Measurements from ENCODE around the gene PLK5.

PLK5 gene

GRCh38 chr19:1505991-1506881 lies 17.6 kb upstream of the PLK5 start:
- in situ Hi-C loops (cut with HindIII; ENCODE audit: low sequenced_read_pairs) = no loop called here

GRCh38 chr19:1507192-1507660 lies 16.7 kb upstream of the PLK5 start:
- in situ Hi-C loops (cut with HindIII; ENCODE audit: low sequenced_read_pairs) = no loop called here

DNA sequence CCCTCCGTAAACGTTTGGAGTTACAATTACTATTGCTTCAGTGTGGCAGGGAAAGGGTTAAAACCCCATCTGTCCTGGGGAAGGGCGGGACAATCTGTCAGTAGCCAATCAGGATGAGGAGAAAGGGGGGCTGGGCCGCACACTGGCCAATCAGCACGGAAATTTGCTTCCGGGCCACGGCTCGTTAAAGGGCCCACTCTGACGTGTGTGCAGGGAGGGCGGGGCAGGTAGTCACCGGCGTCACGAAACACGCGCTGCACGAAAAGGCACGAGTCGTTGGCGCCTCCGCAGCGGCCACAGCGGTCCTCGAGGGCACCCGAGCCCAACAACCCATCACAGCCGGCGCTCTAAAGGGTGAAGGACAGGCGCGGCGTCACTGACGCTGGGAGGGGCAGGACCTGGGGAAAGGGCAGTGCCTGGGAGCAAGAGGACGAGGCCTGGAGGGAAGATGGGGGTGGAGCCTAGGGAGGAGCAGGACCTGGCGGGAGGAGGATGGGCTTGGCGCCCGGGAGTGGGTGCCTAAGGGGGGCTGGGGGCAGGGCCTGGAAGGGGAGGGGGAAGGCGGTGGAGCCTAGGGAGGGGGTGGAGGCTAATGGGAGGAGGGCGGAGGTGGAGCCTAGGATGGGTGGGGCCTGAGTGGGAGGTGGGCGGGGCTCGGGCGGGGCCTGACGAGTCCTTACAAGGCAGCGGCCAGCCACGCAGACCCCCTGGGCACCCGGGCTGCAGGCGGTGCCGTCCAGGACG lies 15.9 kb upstream of the PLK5 start:
- in situ Hi-C loops (cut with HindIII; ENCODE audit: low sequenced_read_pairs) = no loop called here

DNA sequence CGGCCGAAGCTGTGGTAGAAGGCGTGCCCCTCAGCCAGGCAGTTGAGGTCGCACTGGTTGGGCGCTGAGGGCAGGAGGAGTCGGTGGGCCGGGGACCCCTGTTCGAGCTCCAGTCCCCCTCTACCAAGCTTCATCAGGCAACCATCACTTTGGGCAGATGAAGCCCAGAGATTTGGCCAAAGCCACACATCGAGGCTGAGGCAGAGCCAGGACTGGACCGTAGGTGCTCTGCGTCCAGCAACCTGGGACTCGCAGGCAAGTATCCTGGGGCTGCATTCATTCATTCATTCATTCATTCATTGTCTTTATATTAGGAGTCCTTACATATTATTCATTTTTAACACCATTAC lies 15.4 kb upstream of the PLK5 start:
- in situ Hi-C loops (cut with HindIII; ENCODE audit: low sequenced_read_pairs) = no loop called here

GRCh38 chr19:1509602-1510441 lies 14.1 kb upstream of the PLK5 start:
- in situ Hi-C loops (cut with HindIII; ENCODE audit: low sequenced_read_pairs) = no loop called here

DNA sequence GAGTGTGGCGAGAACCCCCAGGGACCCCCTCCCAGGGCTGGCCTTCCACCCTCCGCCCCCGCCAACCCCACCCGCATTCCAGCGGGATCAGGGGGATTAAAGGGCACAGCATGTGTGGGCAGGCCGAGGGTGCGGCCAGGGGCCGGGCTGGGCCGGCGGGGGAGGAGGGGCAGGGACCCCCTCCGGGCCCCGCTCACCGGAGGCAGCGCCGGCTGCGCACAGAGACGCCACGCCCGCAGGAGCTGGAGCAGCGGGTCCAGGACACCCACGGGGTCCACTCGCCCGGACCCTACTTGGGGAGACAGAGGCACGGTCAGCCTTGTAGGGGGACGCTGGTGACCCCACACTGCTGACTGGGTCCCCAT lies 13.5 kb upstream of the PLK5 start:
- in situ Hi-C loops (cut with HindIII; ENCODE audit: low sequenced_read_pairs) = no loop called here

GRCh38 chr19:1510807-1511206 lies 13.1 kb upstream of the PLK5 start:
- in situ Hi-C loops (cut with HindIII; ENCODE audit: low sequenced_read_pairs) = no loop called here

DNA sequence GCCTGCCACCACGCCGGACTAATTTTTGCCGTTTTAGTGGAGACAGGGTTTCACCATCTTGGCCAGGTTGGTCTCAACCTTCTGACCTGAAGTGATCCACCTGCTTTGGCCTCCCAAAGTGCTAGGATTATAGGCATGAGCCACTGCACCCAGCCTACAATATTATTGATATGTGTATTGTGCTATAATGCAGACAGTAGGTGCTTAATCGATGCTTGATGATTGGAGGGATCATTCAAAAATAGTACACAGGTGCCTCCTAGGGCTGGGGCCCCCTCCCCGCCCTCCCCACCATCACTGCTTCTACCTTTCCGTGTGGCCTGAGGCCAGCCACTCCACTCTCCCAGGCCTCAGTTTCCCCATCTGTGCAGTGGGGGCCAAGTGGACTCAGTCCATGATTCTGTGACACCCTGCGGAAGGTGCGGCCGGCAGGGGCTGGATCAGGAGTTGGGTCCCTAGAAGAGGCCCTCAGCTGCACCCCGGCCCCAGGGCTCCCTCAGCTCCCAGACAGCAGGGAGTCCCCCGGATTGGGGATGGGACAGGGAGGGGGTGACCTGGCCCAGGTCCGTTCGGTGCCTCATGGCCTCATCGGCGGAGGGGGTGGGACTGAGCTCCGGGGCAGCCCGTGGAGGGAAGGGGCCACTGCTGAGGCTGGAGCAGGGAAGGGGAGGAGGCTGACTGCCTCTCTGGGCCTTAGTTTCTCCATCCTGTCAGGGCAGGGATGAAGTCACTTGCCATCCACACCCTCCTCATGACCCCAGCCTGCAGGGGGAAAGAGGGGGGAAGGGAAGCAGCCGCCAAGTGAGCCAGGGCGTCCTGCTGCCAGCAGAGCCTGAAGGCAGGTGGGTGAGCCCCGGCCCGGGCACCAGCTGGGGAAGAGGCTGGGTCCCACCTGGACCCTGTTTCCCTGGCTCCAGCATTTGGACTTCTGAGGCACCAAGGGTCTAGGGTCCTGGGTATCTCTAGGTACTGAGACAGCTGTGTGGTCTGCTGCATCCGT lies 12.3 kb upstream of the PLK5 start:
- in situ Hi-C loops (cut with HindIII; ENCODE audit: low sequenced_read_pairs) = no loop called here

GRCh38 chr19:1512671-1513498 lies 11.0 kb upstream of the PLK5 start, which contains the start of gene ADAMTSL5:
ADAMTSL5 (minus strand) TSS chr19:1513019; CDS start chr19:1510943, 2,076 bp downstream.
- in situ Hi-C loops (cut with HindIII; ENCODE audit: low sequenced_read_pairs) = no loop called here

GRCh38 chr19:1513499-1514294 lies 10.2 kb upstream of the PLK5 start:
- in situ Hi-C loops (cut with HindIII; ENCODE audit: low sequenced_read_pairs) = no loop called here

GRCh38 chr19:1514295-1514661 lies 9.6 kb upstream of the PLK5 start:
- in situ Hi-C loops (cut with HindIII; ENCODE audit: low sequenced_read_pairs) = no loop called here

DNA sequence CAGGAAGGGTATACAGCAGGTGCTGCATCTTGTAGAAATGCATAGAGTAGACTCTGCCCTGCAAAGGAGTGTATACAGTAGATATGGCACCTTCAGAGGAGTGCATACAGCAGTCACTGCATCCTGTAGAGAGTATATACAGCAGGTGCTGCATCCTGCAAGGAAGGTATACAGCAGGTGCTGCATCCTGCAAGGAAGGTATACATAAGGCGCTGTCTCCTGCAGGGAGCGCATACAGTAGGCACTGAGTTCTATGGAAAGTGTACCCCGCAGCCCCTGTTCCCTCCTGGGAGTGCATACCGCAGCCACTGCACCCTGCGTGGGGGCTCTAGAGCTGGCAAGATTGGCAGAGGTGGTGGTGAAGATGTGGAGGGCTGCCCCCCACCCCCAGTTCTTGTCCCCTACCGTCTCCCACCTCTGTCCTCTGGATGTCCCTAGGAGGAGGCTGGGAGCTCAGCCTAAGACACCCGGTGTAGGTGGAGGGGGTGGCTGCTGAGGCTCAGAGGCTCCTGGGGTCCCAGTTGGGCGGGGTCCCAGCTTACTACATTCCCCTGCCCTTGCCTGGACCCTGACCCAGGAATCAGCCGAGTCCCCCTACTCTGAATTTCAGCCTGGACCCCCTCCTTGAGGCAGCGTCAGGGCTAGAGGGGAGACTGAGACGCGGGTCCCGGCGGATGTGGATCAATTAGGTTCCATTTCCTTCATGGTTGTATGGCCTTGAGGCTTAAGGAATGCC lies 8.7 kb upstream of the PLK5 start:
- in situ Hi-C loops (cut with HindIII; ENCODE audit: low sequenced_read_pairs) = no loop called here

DNA sequence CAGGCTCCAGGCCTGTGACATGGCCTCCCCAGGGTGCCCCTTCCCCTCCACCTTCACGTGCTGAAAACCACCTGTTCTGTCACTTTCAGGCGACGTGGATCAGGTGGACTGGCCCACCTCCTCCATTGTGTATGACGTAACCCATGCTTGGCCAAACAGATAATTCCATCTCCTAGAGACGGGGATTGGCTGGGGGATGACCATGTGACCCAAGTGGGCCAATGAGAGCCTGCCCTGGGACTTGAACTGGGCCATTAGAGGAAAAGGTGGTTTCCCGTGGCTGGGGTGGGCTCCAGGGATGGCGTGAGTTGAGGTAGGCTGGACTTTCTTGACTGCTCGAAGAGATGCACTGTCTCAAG lies 7.5 kb upstream of the PLK5 start:
- in situ Hi-C loops (cut with HindIII; ENCODE audit: low sequenced_read_pairs) = no loop called here

DNA sequence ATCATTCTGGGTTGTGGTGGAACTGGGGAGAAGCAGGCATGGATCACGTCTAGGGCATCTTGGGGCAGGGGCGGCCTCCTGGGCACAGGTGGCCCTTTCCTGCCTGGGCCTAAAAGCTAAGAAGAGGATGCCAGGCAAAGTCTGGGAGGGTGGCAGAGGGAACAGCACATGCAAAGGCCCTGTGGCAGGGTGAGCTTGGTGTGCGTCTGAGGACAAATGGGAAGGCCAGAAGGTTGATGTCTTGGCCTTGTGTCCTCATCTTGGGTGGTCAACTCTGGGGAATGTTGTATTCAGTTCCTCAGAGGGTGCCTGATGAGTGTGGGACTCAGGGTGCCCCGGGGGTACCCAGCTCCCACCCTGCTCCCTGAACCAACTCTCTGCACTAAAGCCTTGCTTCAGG lies 5.4 kb upstream of the PLK5 start:
- in situ Hi-C loops (cut with HindIII; ENCODE audit: low sequenced_read_pairs) = no loop called here

- in situ Hi-C loops (cut with HindIII; ENCODE audit: low sequenced_read_pairs) = loop anchor here (5.0 to 10.0 kb wide), 3 partner anchors 45 to 105 kb away; partner anchors contain the start of gene C19orf25
Measured at GRCh38 chr19:1519802-1520201, 4.1 kb upstream of the PLK5 start.

GRCh38 chr19:1520203-1520780 lies 3.6 kb upstream of the PLK5 start:
- in situ Hi-C loops (cut with HindIII; ENCODE audit: low sequenced_read_pairs) = loop anchor here (5.0 to 10.0 kb wide), 3 partner anchors 45 to 105 kb away; partner anchors contain the start of gene C19orf25

DNA sequence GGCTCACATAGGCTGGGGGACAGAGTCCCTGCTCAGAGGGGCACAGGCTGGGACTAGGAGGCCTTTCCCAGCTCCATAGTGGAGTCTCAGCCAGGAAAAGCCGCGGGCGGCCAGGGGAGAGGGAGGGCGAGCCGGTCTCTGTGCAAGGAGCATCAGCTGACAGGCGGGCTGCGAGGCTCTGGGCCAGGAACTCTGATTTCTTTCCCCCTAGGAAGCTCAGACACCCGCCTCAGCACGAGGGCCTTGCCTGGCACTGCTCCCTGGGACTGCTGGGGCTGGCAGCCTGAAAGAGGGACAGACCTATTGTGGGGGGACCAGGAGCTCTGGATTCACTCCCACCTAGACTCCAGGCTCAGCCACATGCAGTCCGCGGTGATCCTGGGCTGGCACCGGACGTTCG lies 2.2 kb upstream of the PLK5 start:
- in situ Hi-C loops (cut with HindIII; ENCODE audit: low sequenced_read_pairs) = loop anchor here (5.0 to 10.0 kb wide), 3 partner anchors 47 to 107 kb away; partner anchors contain the start of gene C19orf25

Data from endothelial cell of hepatic sinusoid (primary cell).